ENCODE data around the gene SEC14L2.

DNA sequence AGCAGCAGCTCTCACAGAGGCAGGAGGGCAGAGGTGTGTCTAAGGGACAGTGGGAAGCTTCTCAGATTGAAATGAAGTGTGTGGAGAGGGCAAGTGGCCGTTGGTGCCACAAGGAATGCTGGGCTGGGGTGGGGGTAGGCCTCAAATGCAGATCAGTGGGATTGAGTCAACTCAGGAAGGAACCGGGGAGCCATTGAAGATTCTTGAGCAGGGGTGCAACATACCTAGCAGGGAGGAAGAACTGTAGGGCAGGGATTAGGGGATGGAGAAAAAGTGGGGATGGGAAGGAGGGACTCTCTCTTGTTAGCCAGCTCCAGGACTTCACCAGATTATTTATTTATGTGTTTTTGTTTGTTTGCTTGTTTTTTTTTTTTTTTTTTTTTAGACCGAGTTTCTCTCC lies 2.9 kb upstream of the SEC14L2 start:
- TF ChIP-seq, protein P1, sequence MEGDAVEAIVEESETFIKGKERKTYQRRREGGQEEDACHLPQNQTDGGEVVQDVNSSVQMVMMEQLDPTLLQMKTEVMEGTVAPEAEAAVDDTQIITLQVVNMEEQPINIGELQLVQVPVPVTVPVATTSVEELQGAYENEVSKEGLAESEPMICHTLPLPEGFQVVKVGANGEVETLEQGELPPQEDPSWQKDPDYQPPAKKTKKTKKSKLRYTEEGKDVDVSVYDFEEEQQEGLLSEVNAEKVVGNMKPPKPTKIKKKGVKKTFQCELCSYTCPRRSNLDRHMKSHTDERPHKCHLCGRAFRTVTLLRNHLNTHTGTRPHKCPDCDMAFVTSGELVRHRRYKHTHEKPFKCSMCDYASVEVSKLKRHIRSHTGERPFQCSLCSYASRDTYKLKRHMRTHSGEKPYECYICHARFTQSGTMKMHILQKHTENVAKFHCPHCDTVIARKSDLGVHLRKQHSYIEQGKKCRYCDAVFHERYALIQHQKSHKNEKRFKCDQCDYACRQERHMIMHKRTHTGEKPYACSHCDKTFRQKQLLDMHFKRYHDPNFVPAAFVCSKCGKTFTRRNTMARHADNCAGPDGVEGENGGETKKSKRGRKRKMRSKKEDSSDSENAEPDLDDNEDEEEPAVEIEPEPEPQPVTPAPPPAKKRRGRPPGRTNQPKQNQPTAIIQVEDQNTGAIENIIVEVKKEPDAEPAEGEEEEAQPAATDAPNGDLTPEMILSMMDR (conservative IDR thresholded peaks at IDR 0.05; ENCODE audit: low read depth, low read length) = no peak
- no peak for TF ChIP-seq EZH2 (IDR thresholded peaks at IDR 0.05; ENCODE audit: borderline replicate concordance, low read depth, low read length, poor library complexity, severe bottlenecking)
